ENCODE results near the gene UBE4A. TPM values are rescaled to one million over a fixed set of nuclear protein-coding genes. Genes with fewer than 3 reads are reported as not detected.
A peak's percentile ranks its signal among the peaks of the same experiment; 100 is the strongest.

The UBE4A gene
- total and polyA plus RNA-seq, 9 of the 15 experiments (the other 6 are each of a cell fraction or from before 2014, with no cell fraction given) = 13.5 to 45.2 (median 26.8) TPM

- FAIRE-seq (no peak), ATAC-seq (no peak), DNase-seq (ENCODE audit: extremely low read depth in 1 of 4, low spot score in 3 of 4) (no peak)
- Histone ChIP-seq H3K36me3 (ENCODE audit: control insufficient read depth, insufficient read depth, low read length) (peaks cover 4% of the 10 kb centered on the region; the same call in 1 of the 3 replicates), H2AFZ (ENCODE audit: low read depth, low read length) (peak overlapping the region; percentile 90), H3K4me3 (peak overlapping the region; percentile 91; the same call in 1 of the 2 replicates), H3K79me2 (ENCODE audit: control insufficient read depth, insufficient read depth, low read length) (peaks cover 30% of the 10 kb centered on the region), H3K9me3 (replicated peaks; ENCODE audit: control insufficient read depth, insufficient read depth, low read depth, low read length) (no peaks in the 10 kb centered on the region), H3K9ac (ENCODE audit: insufficient read depth in 1 of 2, low read depth in 2 of 2, low read length in 2 of 2) (peak overlapping the region; percentile 61 to 92; a peak in 3 of 4 replicates), H3K9me1 (ENCODE audit: control insufficient read depth, insufficient read depth, low read length) (no peaks in the 10 kb centered on the region), H3K4me1 (replicated peaks in 1 of 2; ENCODE audit: control insufficient read depth in 2 of 2, insufficient read depth in 2 of 2, low read length in 2 of 2) (peaks cover 15 to 29% of the 10 kb centered on the region in 2 experiments), H3K4me2 (ENCODE audit: insufficient read depth, low read length) (peak overlapping the region; percentile 96), H3K27ac (ENCODE audit: extremely low read depth, low read depth, low read length) (no peak overlapping the region; the same call in 2 of the 3 replicates), H3K27me3 (ENCODE audit: control insufficient read depth in 2 of 2, insufficient read depth in 2 of 2, low read length in 2 of 2) (no peaks in the 10 kb centered on the region), H4K20me1 (replicated peaks; ENCODE audit: control insufficient read depth, insufficient read depth, low read length) (peaks cover 17% of the 10 kb centered on the region)
- in situ Hi-C loops (cut with MboI) = no loop called here
- ChIA-PET CTCF (ENCODE audit: low intra/inter-chr PET ratio) (no interaction called here), POLR2A (interaction anchor here (0.5 to 1.4 kb wide), 2 partner anchors 19 to 81 kb away, joined by 3 read pairs; no protein-coding TSS in a partner anchor)
- intact Hi-C loops (cut with micrococcal nuclease) = no loop called here
- WGBS (ENCODE audit: insufficient coverage, low coverage, missing lambda C conversion rate) = 31% methylated on average over 8 of the region's 9 CpGs
- no TSS peak for BruUV-seq (replicated peaks)
- TF ChIP-seq IRF1 (CRISPR knock-in tag; IDR thresholded peaks at IDR 0.05; ENCODE audit: borderline replicate concordance) = no peak
- no peak for TF ChIP-seq ETS1 (conservative IDR thresholded peaks at IDR 0.05; ENCODE audit: control insufficient read depth, low read depth, low read length)
- TF ChIP-seq NFIX (CRISPR knock-in tag; IDR thresholded peaks at IDR 0.05; ENCODE audit: low read depth) = no peak
- no peak for TF ChIP-seq MECOM (CRISPR knock-in tag; IDR thresholded peaks at IDR 0.05)
- no peak for TF ChIP-seq PPARD (CRISPR knock-in tag; IDR thresholded peaks at IDR 0.05)
- no peak for TF ChIP-seq RBM25 (IDR thresholded peaks at IDR 0.05; ENCODE audit: low read depth, low read length, severe bottlenecking)
- TF ChIP-seq PCBP2 (IDR thresholded peaks at IDR 0.05; ENCODE audit: low read depth, low read length, poor library complexity, severe bottlenecking) = no peak
- no peak for TF ChIP-seq PRDM10 (IDR thresholded peaks at IDR 0.05; ENCODE audit: partially characterized antibody)
- TF ChIP-seq DACH1 (IDR thresholded peaks at IDR 0.05; ENCODE audit: partially characterized antibody) = no peak
- no peak for TF ChIP-seq THAP12 (CRISPR knock-in tag; IDR thresholded peaks at IDR 0.05)
- TF ChIP-seq KHSRP (IDR thresholded peaks at IDR 0.05) = no peak
- TF ChIP-seq ZNF586 (CRISPR knock-in tag; conservative IDR thresholded peaks at IDR 0.05) = no peak
- TF ChIP-seq PRMT5 (CRISPR knock-in tag; IDR thresholded peaks at IDR 0.05) = no peak
- no peak for TF ChIP-seq SRSF1 (IDR thresholded peaks at IDR 0.05; ENCODE audit: low read depth, low read length)
- TF ChIP-seq CBX2 (IDR thresholded peaks at IDR 0.05; ENCODE audit: insufficient read depth, low read length, poor library complexity, severe bottlenecking) = no peak
Measured at GRCh38 chr11:118434123-118434552, 74.7 kb downstream of the UBE4A start.

All from K562 (cell line).